HCT116 (cell line): ENCODE results near the gene DIP2C. TPM values are rescaled to one million over a fixed set of nuclear protein-coding genes. Genes with fewer than 3 reads are reported as not detected.

Experiments used
- ATAC-seq: fragments of 200-7000 bp; cut with Tn5 transposase; 2 replicates; pipeline ENCODE4 v1.9.1; 2020; ENCODE audit warnings: mild to moderate bottlenecking, moderate library complexity
- BruUV-seq: library from RNA; stranded (reverse); fragments of 400-500 nt; replicated peaks from 2 replicates; lab custom pipeline; 2021; lab: Mats Ljungman, UMichigan
- CTCF ChIA-PET: fragments of 300-600 bp; sonication (Branson Sonifier 250); formaldehyde crosslinking; loops from one replicate; lab custom pipeline; 2021; ENCODE audit warnings: antibody characterized with exemption; lab: Charles Lee
- POLR2A ChIA-PET: fragments of 300-600, 350-600 bp; sonication (Branson Sonifier 250); formaldehyde crosslinking; loops from one replicate; lab custom pipeline; 2021; ENCODE audit warnings: antibody characterized with exemption; lab: Charles Lee
- RAD21 ChIA-PET, 2 experiments: fragments of 300-600 bp; sonication (Branson Sonifier 250); formaldehyde crosslinking; loops; one replicate each; lab custom pipeline; 2023; ENCODE audit warnings: low total read pairs in 2 of 2; ENCODE audit not compliant: uncharacterized antibody in 2 of 2, unreplicated experiment in 2 of 2, low non-redundant PET in 1 of 2; lab: Charles Lee
- DNase-seq: peaks from one replicate; pipeline ENCODE4 v3.0.0-alpha.2; 2010; ENCODE audit warnings: low read depth, low spot score
- H2AFZ ChIP-seq: fragments of 200-600 bp; shearing (Covaris generic), sonication (generic); 2 replicates; pipeline ENCODE4 v1.6.1; 2017; ENCODE audit warnings: low read depth, mixed run types, mixed read lengths, antibody characterized with exemption, low read length; ENCODE audit not compliant: poor library complexity, severe bottlenecking
- H3K27ac ChIP-seq: 2 replicates; pipeline ENCODE4 v1.5.1; 2012; ENCODE audit warnings: low read depth, low read length
- H3K27me3 ChIP-seq: fragments of 200-600 bp; sonication (generic); 2 replicates; pipeline ENCODE4 v1.6.1; 2016; ENCODE audit warnings: mixed run types, low read length, mixed read lengths; ENCODE audit not compliant: insufficient read depth
- H3K36me3 ChIP-seq, 2 experiments: fragments of 200-500 bp in 1 of 2; fragments of 200-600 bp in 1 of 2; sonication (Bioruptor generic) in 1 of 2; sonication (generic) in 1 of 2; 2 replicates each; pipeline versions ENCODE4 v1.5.1 to v1.6.1; 2014 to 2016; ENCODE audit warnings: low read length in 2 of 2, inconsistent platforms in 1 of 2, mixed read lengths in 1 of 2, mixed run types in 1 of 2; ENCODE audit not compliant: insufficient read depth in 2 of 2, control insufficient read depth in 1 of 2
- H3K4me1 ChIP-seq, 2 experiments: fragments of 200-600 bp in 1 of 2; sonication (generic) in 1 of 2; 2 replicates each; pipeline versions ENCODE4 v1.5.1 to v1.6.1; 2012 to 2017; ENCODE audit warnings: low read length in 2 of 2, inconsistent platforms in 1 of 2, mild to moderate bottlenecking in 1 of 2, mixed read lengths in 1 of 2, mixed run types in 1 of 2, moderate library complexity in 1 of 2; ENCODE audit not compliant: insufficient read depth in 2 of 2, control insufficient read depth in 1 of 2
- H3K4me2 ChIP-seq: fragments of 200-600 bp; sonication (generic); 2 replicates; pipeline ENCODE4 v1.6.1; 2017; ENCODE audit warnings: mixed run types, low read length, mixed read lengths
- H3K4me3 ChIP-seq, 2 experiments: fragments of 200-600 bp in 1 of 2; sonication (generic) in 1 of 2; replicated peaks in 1 of 2; 2 replicates each; pipeline ENCODE4 v1.5.1; 2011 to 2016; ENCODE audit warnings: low read length in 2 of 2, control low read depth in 1 of 2, low read depth in 1 of 2, mild to moderate bottlenecking in 1 of 2, mixed read lengths in 1 of 2, mixed run types in 1 of 2
- H3K79me2 ChIP-seq: fragments of 200-600 bp; sonication (generic); 2 replicates; pipeline ENCODE4 v1.6.1; 2017; ENCODE audit warnings: mild to moderate bottlenecking, mixed run types, low read length, moderate library complexity, mixed read lengths; ENCODE audit not compliant: insufficient read depth
- H3K9ac ChIP-seq: fragments of 200-600 bp; sonication (generic); 2 replicates; pipeline ENCODE4 v1.6.1; 2016; ENCODE audit warnings: low read length, mixed read lengths
- H3K9me2 ChIP-seq: fragments of 200-600 bp; sonication (generic), shearing (Covaris generic); 2 replicates; pipeline ENCODE4 v1.6.1; 2017; ENCODE audit warnings: mixed run types, mild to moderate bottlenecking, moderate library complexity; ENCODE audit not compliant: insufficient read depth
- H3K9me3 ChIP-seq, 2 experiments: fragments of 200-500 bp in 1 of 2; fragments of 200-600 bp in 1 of 2; sonication (Bioruptor generic) in 1 of 2; sonication (generic) in 1 of 2; 2 replicates each; pipeline ENCODE4 v1.6.1; 2014 to 2017; ENCODE audit warnings: low read length in 2 of 2, mixed read lengths in 2 of 2, inconsistent platforms in 1 of 2, low read depth in 1 of 2, mild to moderate bottlenecking in 1 of 2, mixed run types in 1 of 2, moderate library complexity in 1 of 2; ENCODE audit not compliant: control insufficient read depth in 1 of 2, insufficient read depth in 1 of 2
- H4K20me1 ChIP-seq: fragments of 200-600 bp; sonication (generic), shearing (Covaris generic); 2 replicates; pipeline ENCODE4 v1.6.1; 2017; ENCODE audit warnings: mixed run types, mild to moderate bottlenecking, moderate library complexity; ENCODE audit not compliant: insufficient read depth
- ATF3 ChIP-seq: IDR thresholded peaks from 2 replicates; pipeline ENCODE4 v1.6.1; 2012
- EGR1 ChIP-seq: IDR thresholded peaks from 2 replicates; pipeline ENCODE4 v1.6.1; 2012; ENCODE audit warnings: low read depth
- ELF1 ChIP-seq: IDR thresholded peaks from 2 replicates; pipeline ENCODE4 v1.6.1; 2012; ENCODE audit warnings: low read depth, borderline replicate concordance
- EZH2 ChIP-seq: fragments of 200-600 bp; sonication (generic); IDR thresholded peaks from 2 replicates; pipeline ENCODE4 v1.6.1; 2017; ENCODE audit warnings: antibody characterized with exemption, mixed run types
- EZH2phosphoT487 ChIP-seq: fragments of 200-600 bp; IDR thresholded peaks from 2 replicates; pipeline ENCODE4 v1.6.1; 2018; ENCODE audit warnings: antibody characterized with exemption, borderline replicate concordance
- FOSL1 ChIP-seq: IDR thresholded peaks from 2 replicates; pipeline ENCODE4 v1.6.1; 2012; ENCODE audit warnings: low read depth
- MAX ChIP-seq: IDR thresholded peaks from 2 replicates; pipeline ENCODE4 v1.6.1; 2012
- POLR2A ChIP-seq: IDR thresholded peaks from 2 replicates; pipeline ENCODE4 v1.7.0; 2011; ENCODE audit warnings: borderline replicate concordance; ENCODE audit not compliant: insufficient read depth, insufficient read length; ENCODE audit errors: extremely low read depth
- POLR2AphosphoS5 ChIP-seq: IDR thresholded peaks from 2 replicates; pipeline ENCODE4 v1.6.1; 2011; ENCODE audit warnings: mild to moderate bottlenecking, low read depth, low read length, moderate library complexity
- RAD21 ChIP-seq: IDR thresholded peaks from 2 replicates; pipeline ENCODE4 v1.6.1; 2012; ENCODE audit warnings: low read depth, mild to moderate bottlenecking
- SP1 ChIP-seq: IDR thresholded peaks from 2 replicates; pipeline ENCODE4 v1.6.1; 2012; ENCODE audit warnings: low read depth
- YY1 ChIP-seq: IDR thresholded peaks from 2 replicates; pipeline ENCODE4 v1.6.1; 2011; ENCODE audit warnings: low read length, low read depth, moderate library complexity, mild to moderate bottlenecking; ENCODE audit not compliant: insufficient replicate concordance; ENCODE audit errors: extremely low read depth
- ZBTB33 ChIP-seq: IDR thresholded peaks from 2 replicates; pipeline ENCODE4 v1.6.1; 2011; ENCODE audit warnings: mild to moderate bottlenecking, low read length, moderate library complexity; ENCODE audit not compliant: insufficient replicate concordance; ENCODE audit errors: extremely low read depth
- ZFX ChIP-seq: fragments of 450-650 bp; IDR thresholded peaks from 2 replicates; pipeline ENCODE4 v1.6.1; 2017
- intact Hi-C: fragments of 100-400 bp; cut with micrococcal nuclease; formaldehyde crosslinking; loops from 2 replicates; pipeline ENCODE4 v1.10.0; 2022
- total RNA-seq: library from RNA; stranded (reverse); gene quantifications from one replicate; pipeline ENCODE4 v1.2.1, GENCODE V29; 2021; ENCODE audit not compliant: unreplicated experiment
- TF ChIP-seq, protein P1 (sequence below), 3 experiments: fragments of 200-600 bp in 1 of 3; sonication (generic) in 1 of 3; IDR thresholded peaks in 2 of 3; conservative IDR thresholded peaks in 1 of 3; 2 replicates each; pipeline ENCODE4 v1.5.1; 2012 to 2017; ENCODE audit warnings: low read depth in 2 of 3, low read length in 2 of 3, antibody characterized with exemption in 1 of 3, borderline replicate concordance in 1 of 3, control low read depth in 1 of 3, mild to moderate bottlenecking in 1 of 3, mixed read lengths in 1 of 3, mixed run types in 1 of 3, moderate library complexity in 1 of 3; ENCODE audit not compliant: insufficient read depth in 1 of 3

Gene DIP2C
- total RNA-seq, 1 experiment from 2014 or later, result 15.4 TPM

GRCh38 chr10:620417-620816 lies 69.1 kb downstream of the DIP2C start:
- H3K9me2 ChIP-seq, result no peaks in the 10 kb centered on the region
- H3K36me3 ChIP-seq, result no peaks in the 10 kb centered on the region
- no peak overlapping the region for H3K27ac ChIP-seq
- no peaks in the 10 kb centered on the region for H3K9me3 ChIP-seq
- no peak overlapping the region for H3K4me3 ChIP-seq
- ChIA-PET CTCF (no interaction called here), RAD21 (no interaction called here), POLR2A (no interaction called here)
- peaks cover 0 to 6% of the 10 kb centered on the region in 2 experiments; a peak in 1 of 4 replicates for H3K4me1 ChIP-seq
- DNase-seq (no peak), ATAC-seq (no peak)
- H3K27me3 ChIP-seq, result no peaks in the 10 kb centered on the region
- intact Hi-C loops, result no loop called here
- no peak overlapping the region for H3K4me2 ChIP-seq
- H3K79me2 ChIP-seq, result no peaks in the 10 kb centered on the region; the same call in 1 of the 2 replicates
- H2AFZ ChIP-seq, result no peak overlapping the region
- H3K9ac ChIP-seq, result no peak overlapping the region
- no peaks in the 10 kb centered on the region for H4K20me1 ChIP-seq
- TF ChIP-seq FOSL1 (no peak), MAX (no peak), SP1 (no peak), POLR2A (no peak), ZFX (no peak), EGR1 (no peak), ATF3 (no peak), ELF1 (no peak)
- BruUV-seq, result no TSS peak

- Histone ChIP-seq H4K20me1 (no peaks in the 10 kb centered on the region), H2AFZ (no peak overlapping the region), H3K4me2 (no peak overlapping the region), H3K4me3 (no peak overlapping the region), H3K79me2 (no peaks in the 10 kb centered on the region; the same call in 1 of the 2 replicates), H3K4me1 (peaks cover 0 to 2% of the 10 kb centered on the region in 2 experiments; a peak in 1 of 4 replicates), H3K36me3 (no peaks in the 10 kb centered on the region), H3K9ac (no peak overlapping the region), H3K27me3 (no peaks in the 10 kb centered on the region), H3K9me2 (no peaks in the 10 kb centered on the region), H3K27ac (no peak overlapping the region), H3K9me3 (no peaks in the 10 kb centered on the region)
- intact Hi-C loops, result no loop called here
- no peak for DNase-seq
- CTCF ChIA-PET, result no interaction called here
- POLR2A ChIA-PET, result no interaction called here
- BruUV-seq, result no TSS peak
- RAD21 ChIA-PET, result no interaction called here
- ATAC-seq, result no peak
- TF ChIP-seq ELF1, result no peak
- TF ChIP-seq, protein P1, sequence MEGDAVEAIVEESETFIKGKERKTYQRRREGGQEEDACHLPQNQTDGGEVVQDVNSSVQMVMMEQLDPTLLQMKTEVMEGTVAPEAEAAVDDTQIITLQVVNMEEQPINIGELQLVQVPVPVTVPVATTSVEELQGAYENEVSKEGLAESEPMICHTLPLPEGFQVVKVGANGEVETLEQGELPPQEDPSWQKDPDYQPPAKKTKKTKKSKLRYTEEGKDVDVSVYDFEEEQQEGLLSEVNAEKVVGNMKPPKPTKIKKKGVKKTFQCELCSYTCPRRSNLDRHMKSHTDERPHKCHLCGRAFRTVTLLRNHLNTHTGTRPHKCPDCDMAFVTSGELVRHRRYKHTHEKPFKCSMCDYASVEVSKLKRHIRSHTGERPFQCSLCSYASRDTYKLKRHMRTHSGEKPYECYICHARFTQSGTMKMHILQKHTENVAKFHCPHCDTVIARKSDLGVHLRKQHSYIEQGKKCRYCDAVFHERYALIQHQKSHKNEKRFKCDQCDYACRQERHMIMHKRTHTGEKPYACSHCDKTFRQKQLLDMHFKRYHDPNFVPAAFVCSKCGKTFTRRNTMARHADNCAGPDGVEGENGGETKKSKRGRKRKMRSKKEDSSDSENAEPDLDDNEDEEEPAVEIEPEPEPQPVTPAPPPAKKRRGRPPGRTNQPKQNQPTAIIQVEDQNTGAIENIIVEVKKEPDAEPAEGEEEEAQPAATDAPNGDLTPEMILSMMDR (IDR thresholded peaks at IDR 0.05 in 2 of 3, conservative IDR thresholded peaks at IDR 0.05 in 1 of 3; ENCODE audit: borderline replicate concordance in 1 of 3, insufficient read depth in 1 of 3, low read depth in 2 of 3, low read length in 2 of 3), result no peak
- no peak for TF ChIP-seq POLR2AphosphoS5
- no peak for TF ChIP-seq RAD21
- no peak for TF ChIP-seq YY1
- no peak for TF ChIP-seq EZH2phosphoT487
- TF ChIP-seq ATF3, result no peak
- no peak for TF ChIP-seq ZBTB33
- no peak for TF ChIP-seq EZH2
Observed at GRCh38 chr10:619710-620109, 69.8 kb downstream of the DIP2C start.
